GM19099 (cell line): Measurements from ENCODE around the gene DNAH5.

Experiments used
- POLR2A ChIP-seq: IDR thresholded peaks from 3 replicates; pipeline ENCODE4 v1.6.1; 2011; ENCODE audit warnings: low read depth; ENCODE audit not compliant: insufficient read length; ENCODE audit errors: extremely low read depth

The DNAH5 gene

GRCh38 chr5:13692172-13692571 lies 252.3 kb downstream of the DNAH5 start:
- no peak for TF ChIP-seq POLR2A

DNA sequence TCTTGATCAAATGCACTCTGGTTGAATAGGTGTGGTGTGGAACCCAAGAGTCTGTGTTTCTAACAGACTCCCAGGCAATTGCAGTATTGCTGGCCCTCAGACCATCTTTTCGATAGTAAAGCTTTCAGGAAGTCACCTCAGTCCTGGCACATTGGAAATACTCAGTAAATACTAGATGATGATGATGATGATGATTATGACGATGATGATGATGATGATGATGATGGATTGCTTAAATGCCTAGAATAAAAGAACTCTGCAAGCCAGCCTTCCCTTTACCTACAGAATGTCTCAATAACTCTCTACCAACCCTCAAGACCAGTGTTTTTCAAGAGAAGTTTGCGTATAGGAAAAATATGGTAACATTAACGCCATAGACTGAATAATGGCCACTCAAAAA lies 268.0 kb downstream of the DNAH5 start:
- TF ChIP-seq POLR2A: no peak

DNA sequence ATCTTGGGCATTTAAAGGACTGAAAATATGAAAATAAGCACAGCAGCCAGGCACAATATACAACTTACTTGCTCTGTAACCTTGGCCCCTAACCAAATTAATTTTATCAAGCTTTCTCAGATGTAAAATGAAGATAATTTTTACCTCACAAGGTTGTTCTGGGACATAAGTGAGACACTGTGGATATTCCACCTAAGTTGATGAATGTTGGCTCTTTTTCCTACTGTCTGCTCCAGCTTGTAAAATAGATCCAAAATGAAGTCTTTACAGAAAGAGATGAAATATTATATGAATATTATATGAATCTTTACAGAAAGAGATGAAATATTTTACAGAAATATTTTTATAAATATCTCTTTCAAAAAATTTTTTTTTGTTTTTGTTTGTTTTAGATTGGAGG lies 270.1 kb downstream of the DNAH5 start:
- no peak for TF ChIP-seq POLR2A

- no peak for TF ChIP-seq POLR2A
Measured at GRCh38 chr5:13673511-13673910, 271.0 kb downstream of the DNAH5 start.

GRCh38 chr5:13664377-13664776 lies 280.1 kb downstream of the DNAH5 start:
- TF ChIP-seq POLR2A: no peak

GRCh38 chr5:13662626-13663025 lies 281.9 kb downstream of the DNAH5 start:
- no peak for TF ChIP-seq POLR2A

GRCh38 chr5:13661272-13661671 lies 283.2 kb downstream of the DNAH5 start:
- TF ChIP-seq POLR2A: no peak

DNA sequence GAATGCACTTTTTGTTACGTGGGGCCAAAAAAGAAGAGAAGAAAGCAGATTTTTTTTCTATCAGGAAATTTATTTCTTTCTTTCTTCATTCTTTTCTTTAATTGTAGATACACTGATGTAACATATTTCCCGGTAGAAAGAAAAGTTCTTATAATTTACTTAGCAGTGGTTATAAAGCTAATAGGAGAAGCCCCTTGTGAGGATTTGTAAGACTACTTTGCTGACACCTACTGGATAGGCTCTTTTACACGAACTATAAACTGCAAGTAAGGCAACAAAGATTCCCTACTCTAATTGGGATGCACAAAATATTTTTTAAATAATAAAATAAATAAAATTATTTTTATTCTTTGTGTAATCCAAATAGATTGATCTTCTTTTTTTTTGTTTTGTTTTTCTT lies 284.4 kb downstream of the DNAH5 start:
- no peak for TF ChIP-seq POLR2A

DNA sequence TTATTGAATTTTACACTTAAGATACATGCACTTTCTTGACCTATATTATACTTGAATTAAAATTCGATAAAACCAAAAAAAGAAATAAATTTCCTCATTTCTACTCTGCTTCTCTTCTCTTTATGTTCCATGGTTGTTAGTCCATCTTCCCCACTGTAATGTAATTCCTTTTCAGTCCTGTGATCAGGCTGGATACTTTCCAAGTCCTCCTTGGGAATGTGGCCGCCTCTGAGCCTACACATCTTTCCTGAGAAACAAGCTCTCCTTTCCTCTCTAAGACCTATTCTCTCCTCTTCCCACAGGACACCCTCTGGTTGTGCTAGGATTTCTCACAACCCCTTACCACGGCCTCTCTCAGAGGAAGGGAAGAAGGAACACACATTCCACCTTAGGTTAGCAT lies 285.1 kb downstream of the DNAH5 start:
- TF ChIP-seq POLR2A: no peak

GRCh38 chr5:13658761-13659160 lies 285.7 kb downstream of the DNAH5 start:
- TF ChIP-seq POLR2A: no peak

- no peak for TF ChIP-seq POLR2A
Measured at GRCh38 chr5:13658152-13658551, 286.3 kb downstream of the DNAH5 start.

DNA sequence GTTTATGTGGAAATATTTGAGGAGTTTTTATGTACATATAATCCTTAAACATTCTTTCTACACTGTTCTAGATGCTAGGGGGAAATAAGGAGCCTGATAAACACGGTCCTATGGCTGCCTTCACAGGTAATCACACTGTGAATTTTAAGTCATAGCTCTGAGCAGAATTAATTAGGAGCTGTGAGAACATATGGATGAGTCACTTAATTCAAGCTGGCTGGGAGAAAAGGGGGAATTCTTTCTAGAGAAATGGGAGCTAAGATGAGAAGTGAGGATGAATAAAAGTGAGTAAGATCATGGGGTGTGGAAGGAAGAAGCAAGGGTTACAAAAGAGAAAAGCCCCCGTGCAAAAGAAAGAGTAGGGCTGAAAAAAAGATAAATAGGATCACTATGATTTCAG lies 290.8 kb downstream of the DNAH5 start:
- no peak for TF ChIP-seq POLR2A

- TF ChIP-seq POLR2A: no peak
Measured at GRCh38 chr5:13649656-13650055, 294.8 kb downstream of the DNAH5 start.

DNA sequence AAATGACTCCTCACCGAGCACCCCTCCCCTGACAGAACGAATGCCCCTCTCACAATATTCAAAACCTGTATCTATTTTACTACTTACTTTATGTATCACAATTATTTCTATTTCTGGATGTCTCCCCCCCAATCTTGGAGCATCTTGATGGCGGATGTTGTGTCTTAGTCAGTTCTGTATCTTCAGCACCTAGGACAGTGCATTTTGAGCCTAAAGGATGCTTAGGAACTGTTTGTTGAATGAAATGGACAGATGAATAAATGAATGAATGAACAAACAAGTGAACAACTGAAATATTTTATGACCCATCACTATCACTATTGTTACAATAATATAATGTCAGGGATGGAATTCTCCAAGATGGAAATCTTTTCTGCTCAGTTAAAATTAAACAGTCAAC lies 295.7 kb downstream of the DNAH5 start:
- no peak for TF ChIP-seq POLR2A

GRCh38 chr5:13643734-13644133 lies 300.8 kb downstream of the DNAH5 start:
- no peak for TF ChIP-seq POLR2A

- no peak for TF ChIP-seq POLR2A
Measured at GRCh38 chr5:13643196-13643595, 301.3 kb downstream of the DNAH5 start.
